ENCODE measurements around the gene KCNIP4. TPM values are rescaled to one million over a fixed set of nuclear protein-coding genes. Genes with fewer than 3 reads are reported as not detected.

The KCNIP4 gene
- total and polyA plus RNA-seq, 2 of the 8 experiments (the other 6 are each of a cell fraction or from before 2014, with no cell fraction given), result 0.06 TPM; not detected in 1

GRCh38 chr4:20839957-20840356, 1108.6 kb downstream of the KCNIP4 start:
- H2AFZ ChIP-seq (ENCODE audit: low read length), result no peak overlapping the region
- H3K9ac ChIP-seq (replicated peaks in 1 of 4; ENCODE audit: extremely low read depth in 1 of 4, low read depth in 3 of 4, low read length in 3 of 4), result no peak overlapping the region; a peak in 1 of 7 replicates
- no peaks in the 10 kb centered on the region for H3K79me1 ChIP-seq (ENCODE audit: low read depth, low read length)
- H3K23ac ChIP-seq (ENCODE audit: insufficient read length), result no peak overlapping the region
- H4K8ac ChIP-seq (ENCODE audit: extremely low read depth, insufficient read depth, low read length), result no peak overlapping the region
- no peak overlapping the region for H3K18ac ChIP-seq (ENCODE audit: extremely low read depth, low read length)
- H3K4me2 ChIP-seq (ENCODE audit: insufficient read depth in 1 of 2, low read depth in 2 of 2, low read length in 2 of 2), result no peak overlapping the region
- 73% methylated on average over 1 of the region's 1 CpG; no CpG with 5 or more reads in 1 of the 2 experiments for WGBS, 2 experiments (ENCODE audit: extremely low coverage in 1 of 2, insufficient coverage in 1 of 2, insufficient read length in 1 of 2, insufficient replicate concordance in 2 of 2, low coverage in 1 of 2, low lambda C conversion rate in 2 of 2, missing lambda C conversion rate in 1 of 2)
- no peaks in the 10 kb centered on the region for H3K27me3 ChIP-seq (replicated peaks in 1 of 4; ENCODE audit: control insufficient read depth in 3 of 4, extremely low read depth in 1 of 4, insufficient read depth in 3 of 4, low read length in 3 of 4)
- no peaks in the 10 kb centered on the region for H3K4me1 ChIP-seq (replicated peaks in 1 of 4; ENCODE audit: control insufficient read depth in 3 of 4, insufficient read depth in 4 of 4, low read length in 3 of 4)
- no peak overlapping the region for H3K14ac ChIP-seq (ENCODE audit: insufficient read length)
- ChIA-PET POLR2A (ENCODE audit: partially characterized antibody) (no interaction called here), CTCF (ENCODE audit: partially characterized antibody) (no interaction called here)
- no peak overlapping the region for H2BK120ac ChIP-seq (replicated peaks; ENCODE audit: low read depth, low read length)
- H3K79me2 ChIP-seq (ENCODE audit: control insufficient read depth in 1 of 2, insufficient read depth in 2 of 2, low read length in 2 of 2), result no peaks in the 10 kb centered on the region
- H3K23me2 ChIP-seq (ENCODE audit: low read depth, low read length), result no peaks in the 10 kb centered on the region
- H4K5ac ChIP-seq (ENCODE audit: insufficient read length, low read depth, low read length), result no peak overlapping the region
- H3K56ac ChIP-seq (replicated peaks; ENCODE audit: insufficient read length, low read depth, low read length), result no peak overlapping the region
- H4K91ac ChIP-seq (replicated peaks; ENCODE audit: insufficient read length, low read length), result no peak overlapping the region
- H3K27ac ChIP-seq (ENCODE audit: low read depth, low read length), result no peak overlapping the region
- no peak overlapping the region for H2BK12ac ChIP-seq (ENCODE audit: low read depth, low read length)
- no peak overlapping the region for H3K4me3 ChIP-seq (ENCODE audit: extremely low read depth in 1 of 4, insufficient read depth in 2 of 4, low read depth in 3 of 4, low read length in 4 of 4)
- no peak overlapping the region for H2BK5ac ChIP-seq (ENCODE audit: low read depth, low read length)
- no peaks in the 10 kb centered on the region for H3K36me3 ChIP-seq (ENCODE audit: control insufficient read depth in 2 of 4, insufficient read depth in 4 of 4, low read length in 3 of 4)
- no peak for FAIRE-seq
- no peak overlapping the region for H2AK5ac ChIP-seq (ENCODE audit: low read depth, low read length)
- no peaks in the 10 kb centered on the region for H3K9me3 ChIP-seq (ENCODE audit: insufficient read depth in 2 of 2, low read depth in 1 of 2, low read length in 1 of 2)
- H4K20me1 ChIP-seq (replicated peaks in 1 of 2; ENCODE audit: control insufficient read depth in 1 of 2, insufficient read depth in 2 of 2, low read length in 2 of 2), result no peaks in the 10 kb centered on the region
- no peak overlapping the region for H2BK20ac ChIP-seq (ENCODE audit: low read length)
- no peak overlapping the region for H3K4ac ChIP-seq (replicated peaks; ENCODE audit: insufficient read length, low read depth, low read length)
- DNase-seq (ENCODE audit: low read depth in 1 of 2, low spot score in 2 of 2), result no peak
- H2BK15ac ChIP-seq (ENCODE audit: low read length), result no peak overlapping the region
- TF ChIP-seq CBX8 (IDR thresholded peaks at IDR 0.05; ENCODE audit: borderline replicate concordance, low read depth, low read length) (no peak), SAP30 (IDR thresholded peaks at IDR 0.05; ENCODE audit: insufficient read depth, insufficient replicate concordance, low read length) (no peak), SP1 (IDR thresholded peaks at IDR 0.05; ENCODE audit: low read depth, low read length) (no peak), ASH2L (IDR thresholded peaks at IDR 0.05; ENCODE audit: low read length) (no peak), RFX5 (IDR thresholded peaks at IDR 0.05; ENCODE audit: borderline replicate concordance, low read depth, low read length) (no peak), RXRA (IDR thresholded peaks at IDR 0.05; ENCODE audit: insufficient read depth, low read depth, low read length) (no peak), KDM4A (IDR thresholded peaks at IDR 0.05; ENCODE audit: low read depth, low read length, severe bottlenecking) (no peak), EGR1 (IDR thresholded peaks at IDR 0.05; ENCODE audit: borderline replicate concordance, low read depth, low read length) (no peak), SIN3A (conservative IDR thresholded peaks at IDR 0.05 in 1 of 2, IDR thresholded peaks at IDR 0.05 in 1 of 2; ENCODE audit: low read depth in 1 of 2, low read length in 2 of 2) (no peak), RBBP5 (IDR thresholded peaks at IDR 0.05; ENCODE audit: borderline replicate concordance, low read depth, low read length) (no peak), SIX5 (IDR thresholded peaks at IDR 0.05; ENCODE audit: low read depth, low read length) (no peak), USF2 (IDR thresholded peaks at IDR 0.05; ENCODE audit: low read length) (no peak), GABPA (IDR thresholded peaks at IDR 0.05; ENCODE audit: borderline replicate concordance, insufficient read depth, low read length) (no peak), SIRT6 (IDR thresholded peaks at IDR 0.05; ENCODE audit: low read length) (no peak)

Data from H1 (cell line).